Measurements from ENCODE around the gene NCOA3.

NCOA3 gene

GRCh38 chr20:47645632-47646031 lies 143.9 kb downstream of the NCOA3 start:
- no peaks in the 10 kb centered on the region for H3K4me1 ChIP-seq (ENCODE audit: insufficient read depth, low read length, severe bottlenecking)
- TF ChIP-seq CTCF (IDR thresholded peaks at IDR 0.05; ENCODE audit: low read length) (no peak), EZH2 (IDR thresholded peaks at IDR 0.05; ENCODE audit: borderline replicate concordance, low read length) (no peak)
- H3K9me3 ChIP-seq (ENCODE audit: low read length), result no peaks in the 10 kb centered on the region
- H3K9me2 ChIP-seq (ENCODE audit: low read depth, low read length), result no peaks in the 10 kb centered on the region
- no peak overlapping the region for H3K4me2 ChIP-seq (ENCODE audit: low read length)
- H3K4me3 ChIP-seq (ENCODE audit: low read depth, low read length, poor library complexity, severe bottlenecking), result no peak overlapping the region
- H3F3A ChIP-seq (ENCODE audit: insufficient read depth, low read length), result no peaks in the 10 kb centered on the region
- no peak overlapping the region for H3K27ac ChIP-seq (ENCODE audit: low read depth, low read length, poor library complexity, severe bottlenecking)
- H2AFZ ChIP-seq (ENCODE audit: low read length), result no peak overlapping the region
- 0 out of 2 replicates have a peak, but pooled peaks cover 4% of the 10 kb centered on the region for H4K20me1 ChIP-seq (ENCODE audit: insufficient read depth, low read length)
- no peaks in the 10 kb centered on the region for H3K79me2 ChIP-seq (ENCODE audit: insufficient read depth, low read length)
- peaks cover 99% of the 10 kb centered on the region for H3K36me3 ChIP-seq (ENCODE audit: insufficient read depth, low read length)
- no peaks in the 10 kb centered on the region for H3K27me3 ChIP-seq (ENCODE audit: insufficient read depth, low read length)
- H3K9ac ChIP-seq (ENCODE audit: low read length), result no peak overlapping the region

- no peak overlapping the region for H3K4me2 ChIP-seq (ENCODE audit: low read length)
- no peak overlapping the region for H3K27ac ChIP-seq (ENCODE audit: low read depth, low read length, poor library complexity, severe bottlenecking)
- no peaks in the 10 kb centered on the region for H3K9me3 ChIP-seq (ENCODE audit: low read length)
- no peaks in the 10 kb centered on the region for H3K4me1 ChIP-seq (ENCODE audit: insufficient read depth, low read length, severe bottlenecking)
- TF ChIP-seq EZH2 (IDR thresholded peaks at IDR 0.05; ENCODE audit: borderline replicate concordance, low read length) (no peak), CTCF (IDR thresholded peaks at IDR 0.05; ENCODE audit: low read length) (no peak)
- 0 out of 2 replicates have a peak, but pooled peaks cover 4% of the 10 kb centered on the region for H4K20me1 ChIP-seq (ENCODE audit: insufficient read depth, low read length)
- peaks cover 100% of the 10 kb centered on the region for H3K36me3 ChIP-seq (ENCODE audit: insufficient read depth, low read length)
- H3K4me3 ChIP-seq (ENCODE audit: low read depth, low read length, poor library complexity, severe bottlenecking), result no peak overlapping the region
- H3K9me2 ChIP-seq (ENCODE audit: low read depth, low read length), result no peaks in the 10 kb centered on the region
- H3K79me2 ChIP-seq (ENCODE audit: insufficient read depth, low read length), result no peaks in the 10 kb centered on the region
- H3F3A ChIP-seq (ENCODE audit: insufficient read depth, low read length), result no peaks in the 10 kb centered on the region
- H3K9ac ChIP-seq (ENCODE audit: low read length), result no peak overlapping the region
- H2AFZ ChIP-seq (ENCODE audit: low read length), result no peak overlapping the region
- H3K27me3 ChIP-seq (ENCODE audit: insufficient read depth, low read length), result no peaks in the 10 kb centered on the region
These were observed 146.3 kb downstream of the NCOA3 start for GRCh38 chr20:47647994-47648393.

- Histone ChIP-seq H3K4me1 (ENCODE audit: insufficient read depth, low read length, severe bottlenecking) (no peaks in the 10 kb centered on the region), H3K4me3 (ENCODE audit: low read depth, low read length, poor library complexity, severe bottlenecking) (no peak overlapping the region), H3K9me3 (ENCODE audit: low read length) (no peaks in the 10 kb centered on the region), H3K79me2 (ENCODE audit: insufficient read depth, low read length) (no peaks in the 10 kb centered on the region), H3K36me3 (ENCODE audit: insufficient read depth, low read length) (peaks cover 100% of the 10 kb centered on the region), H3K27ac (ENCODE audit: low read depth, low read length, poor library complexity, severe bottlenecking) (no peak overlapping the region), H2AFZ (ENCODE audit: low read length) (no peak overlapping the region), H4K20me1 (ENCODE audit: insufficient read depth, low read length) (0 out of 2 replicates have a peak, but pooled peaks cover 4% of the 10 kb centered on the region), H3K4me2 (ENCODE audit: low read length) (no peak overlapping the region), H3K9me2 (ENCODE audit: low read depth, low read length) (no peaks in the 10 kb centered on the region), H3F3A (ENCODE audit: insufficient read depth, low read length) (no peaks in the 10 kb centered on the region), H3K9ac (ENCODE audit: low read length) (no peak overlapping the region), H3K27me3 (ENCODE audit: insufficient read depth, low read length) (no peaks in the 10 kb centered on the region)
- no peak for TF ChIP-seq CTCF (IDR thresholded peaks at IDR 0.05; ENCODE audit: low read length)
- TF ChIP-seq EZH2 (IDR thresholded peaks at IDR 0.05; ENCODE audit: borderline replicate concordance, low read length), result no peak
These were observed 147.3 kb downstream of the NCOA3 start for GRCh38 chr20:47648943-47649342.

Data from OCI-LY1 (cell line).